Measurements from ENCODE around the gene BAX. TPM values are rescaled to one million over a fixed set of nuclear protein-coding genes. Genes with fewer than 3 reads are reported as not detected.
A peak's percentile ranks its signal among the peaks of the same experiment; 100 is the strongest.

Gene BAX
- total and polyA plus RNA-seq, 9 of the 15 experiments (the other 6 are each of a cell fraction or from before 2014, with no cell fraction given) = 3.2 to 95.4 (median 44.5) TPM

DNA sequence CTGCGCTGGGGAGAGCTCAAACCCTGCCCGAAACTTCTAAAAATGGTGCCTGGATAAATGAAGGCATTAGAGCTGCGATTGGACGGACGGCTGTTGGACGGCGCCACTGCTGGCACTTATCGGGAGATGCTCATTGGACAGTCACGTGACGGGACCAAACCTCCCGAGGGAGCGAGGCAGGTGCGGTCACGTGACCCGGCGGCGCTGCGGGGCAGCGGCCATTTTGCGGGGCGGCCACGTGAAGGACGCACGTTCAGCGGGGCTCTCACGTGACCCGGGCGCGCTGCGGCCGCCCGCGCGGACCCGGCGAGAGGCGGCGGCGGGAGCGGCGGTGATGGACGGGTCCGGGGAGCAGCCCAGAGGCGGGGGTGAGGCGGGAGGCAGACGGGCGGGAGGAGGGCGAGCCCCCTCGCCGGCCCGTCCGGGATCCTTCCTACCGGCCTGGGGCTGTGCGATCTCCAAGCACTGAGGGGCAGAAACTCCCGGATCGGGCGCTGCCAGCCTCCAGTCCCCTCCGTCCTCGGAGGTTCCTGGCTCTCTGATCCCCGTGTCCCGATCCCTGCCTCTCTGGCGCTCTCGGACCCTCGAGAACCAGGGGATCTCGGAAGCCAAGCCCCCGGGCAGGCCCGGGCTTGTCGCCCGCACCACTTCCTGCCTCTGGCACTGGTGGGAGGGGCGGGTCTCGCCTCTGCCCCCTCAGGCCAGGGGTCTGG is at the start of gene BAX (continued):
- TF ChIP-seq, protein P1, sequence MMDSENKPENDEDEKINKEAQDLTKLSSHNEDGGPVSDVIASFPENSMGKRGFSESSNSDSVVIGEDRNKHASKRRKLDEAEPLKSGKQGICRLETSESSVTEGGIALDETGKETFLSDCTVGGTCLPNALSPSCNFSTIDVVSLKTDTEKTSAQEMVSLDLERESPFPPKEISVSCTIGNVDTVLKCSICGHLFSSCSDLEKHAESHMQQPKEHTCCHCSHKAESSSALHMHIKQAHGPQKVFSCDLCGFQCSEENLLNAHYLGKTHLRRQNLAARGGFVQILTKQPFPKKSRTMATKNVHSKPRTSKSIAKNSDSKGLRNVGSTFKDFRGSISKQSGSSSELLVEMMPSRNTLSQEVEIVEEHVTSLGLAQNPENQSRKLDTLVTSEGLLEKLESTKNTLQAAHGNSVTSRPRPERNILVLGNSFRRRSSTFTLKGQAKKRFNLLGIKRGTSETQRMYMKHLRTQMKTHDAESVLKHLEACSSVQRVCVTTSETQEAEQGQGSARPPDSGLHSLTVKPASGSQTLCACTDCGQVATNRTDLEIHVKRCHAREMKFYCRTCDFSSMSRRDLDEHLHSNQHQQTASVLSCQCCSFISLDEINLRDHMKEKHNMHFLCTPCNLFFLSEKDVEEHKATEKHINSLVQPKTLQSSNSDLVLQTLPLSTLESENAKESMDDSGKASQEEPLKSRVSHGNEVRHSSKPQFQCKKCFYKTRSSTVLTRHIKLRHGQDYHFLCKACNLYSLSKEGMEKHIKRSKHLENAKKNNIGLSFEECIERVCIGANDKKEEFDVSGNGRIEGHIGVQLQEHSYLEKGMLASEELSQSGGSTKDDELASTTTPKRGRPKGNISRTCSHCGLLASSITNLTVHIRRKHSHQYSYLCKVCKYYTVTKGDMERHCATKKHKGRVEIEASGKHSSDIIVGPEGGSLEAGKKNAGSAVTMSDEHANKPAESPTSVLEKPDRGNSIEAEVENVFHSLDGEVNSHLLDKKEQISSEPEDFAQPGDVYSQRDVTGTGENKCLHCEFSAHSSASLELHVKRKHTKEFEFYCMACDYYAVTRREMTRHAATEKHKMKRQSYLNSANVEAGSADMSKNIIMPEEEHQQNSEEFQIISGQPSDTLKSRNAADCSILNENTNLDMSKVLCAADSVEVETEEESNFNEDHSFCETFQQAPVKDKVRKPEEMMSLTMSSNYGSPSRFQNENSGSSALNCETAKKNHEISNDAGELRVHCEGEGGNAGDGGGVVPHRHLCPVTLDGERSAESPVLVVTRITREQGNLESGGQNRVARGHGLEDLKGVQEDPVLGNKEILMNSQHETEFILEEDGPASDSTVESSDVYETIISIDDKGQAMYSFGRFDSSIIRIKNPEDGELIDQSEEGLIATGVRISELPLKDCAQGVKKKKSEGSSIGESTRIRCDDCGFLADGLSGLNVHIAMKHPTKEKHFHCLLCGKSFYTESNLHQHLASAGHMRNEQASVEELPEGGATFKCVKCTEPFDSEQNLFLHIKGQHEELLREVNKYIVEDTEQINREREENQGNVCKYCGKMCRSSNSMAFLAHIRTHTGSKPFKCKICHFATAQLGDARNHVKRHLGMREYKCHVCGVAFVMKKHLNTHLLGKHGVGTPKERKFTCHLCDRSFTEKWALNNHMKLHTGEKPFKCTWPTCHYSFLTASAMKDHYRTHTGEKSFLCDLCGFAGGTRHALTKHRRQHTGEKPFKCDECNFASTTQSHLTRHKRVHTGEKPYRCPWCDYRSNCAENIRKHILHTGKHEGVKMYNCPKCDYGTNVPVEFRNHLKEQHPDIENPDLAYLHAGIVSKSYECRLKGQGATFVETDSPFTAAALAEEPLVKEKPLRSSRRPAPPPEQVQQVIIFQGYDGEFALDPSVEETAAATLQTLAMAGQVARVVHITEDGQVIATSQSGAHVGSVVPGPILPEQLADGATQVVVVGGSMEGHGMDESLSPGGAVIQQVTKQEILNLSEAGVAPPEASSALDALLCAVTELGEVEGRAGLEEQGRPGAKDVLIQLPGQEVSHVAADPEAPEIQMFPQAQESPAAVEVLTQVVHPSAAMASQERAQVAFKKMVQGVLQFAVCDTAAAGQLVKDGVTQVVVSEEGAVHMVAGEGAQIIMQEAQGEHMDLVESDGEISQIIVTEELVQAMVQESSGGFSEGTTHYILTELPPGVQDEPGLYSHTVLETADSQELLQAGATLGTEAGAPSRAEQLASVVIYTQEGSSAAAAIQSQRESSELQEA (IDR thresholded peaks at IDR 0.05; ENCODE audit: low read depth) = no peak
- peak; percentile 48 for TF ChIP-seq TAF9B (IDR thresholded peaks at IDR 0.05; ENCODE audit: partially characterized antibody)
- TF ChIP-seq ZKSCAN1 (IDR thresholded peaks at IDR 0.05; ENCODE audit: low read depth, low read length) = no peak
- TF ChIP-seq, protein P2, sequence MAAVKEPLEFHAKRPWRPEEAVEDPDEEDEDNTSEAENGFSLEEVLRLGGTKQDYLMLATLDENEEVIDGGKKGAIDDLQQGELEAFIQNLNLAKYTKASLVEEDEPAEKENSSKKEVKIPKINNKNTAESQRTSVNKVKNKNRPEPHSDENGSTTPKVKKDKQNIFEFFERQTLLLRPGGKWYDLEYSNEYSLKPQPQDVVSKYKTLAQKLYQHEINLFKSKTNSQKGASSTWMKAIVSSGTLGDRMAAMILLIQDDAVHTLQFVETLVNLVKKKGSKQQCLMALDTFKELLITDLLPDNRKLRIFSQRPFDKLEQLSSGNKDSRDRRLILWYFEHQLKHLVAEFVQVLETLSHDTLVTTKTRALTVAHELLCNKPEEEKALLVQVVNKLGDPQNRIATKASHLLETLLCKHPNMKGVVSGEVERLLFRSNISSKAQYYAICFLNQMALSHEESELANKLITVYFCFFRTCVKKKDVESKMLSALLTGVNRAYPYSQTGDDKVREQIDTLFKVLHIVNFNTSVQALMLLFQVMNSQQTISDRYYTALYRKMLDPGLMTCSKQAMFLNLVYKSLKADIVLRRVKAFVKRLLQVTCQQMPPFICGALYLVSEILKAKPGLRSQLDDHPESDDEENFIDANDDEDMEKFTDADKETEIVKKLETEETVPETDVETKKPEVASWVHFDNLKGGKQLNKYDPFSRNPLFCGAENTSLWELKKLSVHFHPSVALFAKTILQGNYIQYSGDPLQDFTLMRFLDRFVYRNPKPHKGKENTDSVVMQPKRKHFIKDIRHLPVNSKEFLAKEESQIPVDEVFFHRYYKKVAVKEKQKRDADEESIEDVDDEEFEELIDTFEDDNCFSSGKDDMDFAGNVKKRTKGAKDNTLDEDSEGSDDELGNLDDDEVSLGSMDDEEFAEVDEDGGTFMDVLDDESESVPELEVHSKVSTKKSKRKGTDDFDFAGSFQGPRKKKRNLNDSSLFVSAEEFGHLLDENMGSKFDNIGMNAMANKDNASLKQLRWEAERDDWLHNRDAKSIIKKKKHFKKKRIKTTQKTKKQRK (IDR thresholded peaks at IDR 0.05; ENCODE audit: borderline replicate concordance, low read depth, low read length) = no peak
- TF ChIP-seq SRSF3 (IDR thresholded peaks at IDR 0.05; ENCODE audit: insufficient read depth, low read length) = no peak
- TF ChIP-seq, protein P3, sequence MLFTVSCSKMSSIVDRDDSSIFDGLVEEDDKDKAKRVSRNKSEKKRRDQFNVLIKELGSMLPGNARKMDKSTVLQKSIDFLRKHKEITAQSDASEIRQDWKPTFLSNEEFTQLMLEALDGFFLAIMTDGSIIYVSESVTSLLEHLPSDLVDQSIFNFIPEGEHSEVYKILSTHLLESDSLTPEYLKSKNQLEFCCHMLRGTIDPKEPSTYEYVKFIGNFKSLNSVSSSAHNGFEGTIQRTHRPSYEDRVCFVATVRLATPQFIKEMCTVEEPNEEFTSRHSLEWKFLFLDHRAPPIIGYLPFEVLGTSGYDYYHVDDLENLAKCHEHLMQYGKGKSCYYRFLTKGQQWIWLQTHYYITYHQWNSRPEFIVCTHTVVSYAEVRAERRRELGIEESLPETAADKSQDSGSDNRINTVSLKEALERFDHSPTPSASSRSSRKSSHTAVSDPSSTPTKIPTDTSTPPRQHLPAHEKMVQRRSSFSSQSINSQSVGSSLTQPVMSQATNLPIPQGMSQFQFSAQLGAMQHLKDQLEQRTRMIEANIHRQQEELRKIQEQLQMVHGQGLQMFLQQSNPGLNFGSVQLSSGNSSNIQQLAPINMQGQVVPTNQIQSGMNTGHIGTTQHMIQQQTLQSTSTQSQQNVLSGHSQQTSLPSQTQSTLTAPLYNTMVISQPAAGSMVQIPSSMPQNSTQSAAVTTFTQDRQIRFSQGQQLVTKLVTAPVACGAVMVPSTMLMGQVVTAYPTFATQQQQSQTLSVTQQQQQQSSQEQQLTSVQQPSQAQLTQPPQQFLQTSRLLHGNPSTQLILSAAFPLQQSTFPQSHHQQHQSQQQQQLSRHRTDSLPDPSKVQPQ (CRISPR knock-in tag; IDR thresholded peaks at IDR 0.05; ENCODE audit: borderline replicate concordance) = no peak
